NCI-H460 (cell line): ENCODE results near the gene FSIP1. TPM values are rescaled to one million over a fixed set of nuclear protein-coding genes. Genes with fewer than 3 reads are reported as not detected.

Experiments
- DNase-seq: peaks from one replicate; pipeline ENCODE4 v3.0.0-alpha.2; 2016; ENCODE audit warnings: low read depth; ENCODE audit errors: extremely low read depth
- total RNA-seq: library from RNA; depleted of rRNA; stranded (reverse); fragments of >200 nt; shearing (Covaris generic); gene quantifications from 2 replicates; pipeline ENCODE4 v1.2.3, GENCODE V29; 2014

FSIP1 gene
- total RNA-seq, 1 experiment from 2014 or later: 0.52 TPM

DNA sequence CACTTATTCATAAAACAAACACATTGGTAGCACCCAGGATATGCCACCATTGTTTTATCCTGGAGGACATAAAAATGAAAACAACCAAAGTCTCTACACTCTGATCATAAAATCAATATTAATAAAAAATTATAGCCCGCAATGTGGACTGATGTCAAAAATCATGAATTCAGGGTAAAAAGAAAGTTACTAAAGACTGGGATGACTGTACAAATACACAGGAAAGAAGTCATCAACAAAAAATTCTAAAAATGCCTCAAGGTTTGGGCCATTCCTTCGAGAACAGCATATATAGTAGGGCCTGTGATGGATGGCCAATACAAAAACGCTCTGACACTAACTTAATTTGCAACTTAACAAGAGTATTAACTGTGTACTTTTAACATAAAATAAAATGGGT, 125.0 kb downstream of the FSIP1 start:
- no peak for DNase-seq

DNA sequence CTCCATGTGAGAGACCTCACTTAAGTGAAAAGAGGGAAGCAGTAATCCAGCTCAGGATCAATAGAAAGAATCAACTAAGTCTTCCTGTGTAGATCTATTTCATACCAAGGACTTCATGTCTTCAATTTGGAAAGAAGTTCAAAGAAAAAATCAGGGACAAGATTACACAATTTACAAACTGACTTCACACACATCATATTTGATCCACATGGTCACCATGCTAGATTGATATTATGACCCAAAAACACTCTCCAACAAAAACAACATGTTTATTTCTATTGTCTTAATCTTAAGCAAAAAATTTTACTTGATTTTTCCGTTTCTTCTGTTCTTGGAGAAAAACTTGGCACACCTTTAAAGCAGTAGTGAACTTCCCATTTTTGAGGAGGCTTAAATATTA, 125.5 kb downstream of the FSIP1 start:
- DNase-seq: no peak

GRCh38 chr15:39654304-39654703, 128.3 kb downstream of the FSIP1 start:
- no peak for DNase-seq

- no peak for DNase-seq
Observed at GRCh38 chr15:39651881-39652280, 130.8 kb downstream of the FSIP1 start.

DNA sequence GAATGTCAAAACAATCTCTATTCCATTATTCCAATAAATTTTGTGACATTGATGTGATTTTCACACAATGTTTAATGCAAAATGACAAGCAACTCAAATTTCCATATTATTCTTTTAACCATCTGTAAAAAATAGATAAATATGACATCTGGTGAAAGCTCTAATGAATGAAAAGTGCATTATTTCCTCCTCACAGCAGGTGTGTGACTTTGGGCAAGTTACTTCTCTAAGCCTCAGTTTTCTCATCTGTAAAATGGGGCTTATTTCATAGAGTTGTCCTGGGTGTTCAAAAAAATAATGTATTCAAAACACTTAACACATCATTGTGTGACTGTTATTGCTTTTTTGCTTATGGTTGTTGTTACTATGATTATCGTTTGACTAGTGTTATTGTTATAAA, 131.3 kb downstream of the FSIP1 start:
- no peak for DNase-seq

DNA sequence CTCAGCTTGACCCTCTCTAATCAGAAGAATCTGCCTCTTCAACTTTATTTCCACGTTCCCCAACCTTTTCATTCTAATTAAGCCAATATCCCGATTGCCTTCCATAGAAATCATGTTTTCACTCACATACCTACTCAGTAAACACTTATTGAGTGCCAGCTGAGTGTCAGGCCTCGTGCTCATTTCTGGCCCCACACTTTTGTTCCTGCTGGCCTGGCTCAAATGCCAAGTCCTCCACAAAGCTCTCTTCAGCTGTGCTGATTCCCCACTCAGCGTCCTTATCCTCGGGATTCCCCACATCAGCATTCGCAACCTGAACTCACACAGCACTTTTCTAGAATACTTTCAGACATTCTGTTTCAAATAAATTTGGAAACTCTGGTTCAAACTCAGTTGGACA, 132.9 kb downstream of the FSIP1 start:
- DNase-seq: no peak

DNA sequence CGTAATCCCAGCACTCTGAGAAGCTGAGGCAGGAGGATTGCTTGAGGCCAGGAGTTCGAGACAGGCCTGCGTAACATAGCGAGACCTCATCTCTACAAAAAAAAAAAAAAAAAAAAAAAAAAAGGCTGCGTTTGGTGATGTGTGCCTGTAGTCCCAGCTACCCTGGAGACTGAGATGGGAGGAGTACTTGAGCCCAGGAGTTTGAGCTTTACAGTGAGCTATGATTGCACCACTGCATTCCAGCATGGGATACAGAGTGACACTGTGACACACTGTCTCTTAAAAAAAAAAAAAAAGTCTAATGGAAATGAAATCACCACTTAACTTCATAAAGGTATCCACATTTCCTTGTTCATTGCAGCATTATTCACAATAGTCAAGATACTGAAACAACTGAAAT, 136.2 kb downstream of the FSIP1 start:
- DNase-seq: no peak

DNA sequence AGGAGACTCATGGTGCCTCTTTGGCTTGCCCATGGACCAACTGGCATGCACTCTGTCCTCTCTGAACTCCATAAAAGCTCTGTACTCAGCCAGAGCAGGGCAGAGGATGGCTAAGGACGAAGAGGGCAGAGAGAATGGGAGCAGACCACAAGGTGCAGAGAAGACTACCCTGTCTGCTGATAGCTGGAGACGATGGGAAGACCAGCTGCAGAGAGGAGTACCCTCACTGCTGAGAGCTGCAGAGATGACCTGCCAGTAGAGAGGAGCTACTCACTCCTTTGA, 136.7 kb downstream of the FSIP1 start:
- no peak for DNase-seq

- no peak for DNase-seq
Observed at GRCh38 chr15:39645138-39645975, 137.3 kb downstream of the FSIP1 start.

DNA sequence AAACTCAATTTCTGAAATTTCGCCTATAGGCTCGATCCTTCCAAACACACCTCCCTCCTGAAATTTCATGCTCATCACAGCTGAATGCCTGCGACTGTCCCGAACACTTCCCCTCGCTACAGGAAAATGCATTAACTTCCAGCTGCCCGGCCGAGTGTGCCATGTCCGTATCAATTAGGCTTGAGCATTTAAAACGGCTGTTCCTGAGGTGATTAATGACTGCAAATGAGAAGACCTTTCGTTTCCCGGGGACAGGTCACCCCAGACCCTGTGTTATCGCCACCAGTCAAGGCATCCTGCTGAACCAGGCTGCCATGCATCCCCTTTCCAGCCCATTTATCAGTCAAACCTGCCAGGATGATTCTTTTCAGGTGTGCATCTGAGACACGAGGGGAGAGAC, 138.5 kb downstream of the FSIP1 start:
- DNase-seq: no peak

GRCh38 chr15:39643727-39644126, 138.9 kb downstream of the FSIP1 start:
- no peak for DNase-seq

DNA sequence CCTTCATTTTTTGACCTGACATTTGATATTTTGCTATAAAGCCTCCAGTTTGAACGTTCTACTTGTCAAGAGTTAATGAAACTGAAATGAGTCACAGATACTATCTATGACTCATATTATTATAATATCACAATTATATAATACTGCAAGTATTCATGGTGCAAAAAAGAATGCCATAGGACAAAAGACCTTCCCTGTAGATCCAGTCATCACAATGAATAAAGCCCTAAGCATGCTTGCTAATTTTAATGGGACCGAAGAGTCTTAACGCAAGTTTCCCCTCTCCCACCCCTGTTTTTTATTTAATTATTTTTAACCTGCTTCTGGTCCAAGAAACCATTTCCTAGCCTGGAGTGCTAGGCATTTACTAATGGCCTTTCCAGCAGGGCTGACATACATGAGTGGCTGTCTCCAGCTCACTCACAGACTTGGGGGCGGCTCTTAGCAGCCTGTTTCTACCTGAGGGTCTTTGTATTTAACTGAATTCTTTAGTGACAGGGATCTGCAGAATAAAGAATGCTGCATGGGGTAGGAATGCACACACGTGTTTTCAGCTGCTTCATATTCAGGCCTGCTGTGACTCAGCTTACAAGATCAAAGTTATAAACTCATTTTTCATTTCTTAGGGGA, 140.5 kb downstream of the FSIP1 start:
- no peak for DNase-seq

- no peak for DNase-seq
Observed at GRCh38 chr15:39641191-39641889, 141.3 kb downstream of the FSIP1 start.

DNA sequence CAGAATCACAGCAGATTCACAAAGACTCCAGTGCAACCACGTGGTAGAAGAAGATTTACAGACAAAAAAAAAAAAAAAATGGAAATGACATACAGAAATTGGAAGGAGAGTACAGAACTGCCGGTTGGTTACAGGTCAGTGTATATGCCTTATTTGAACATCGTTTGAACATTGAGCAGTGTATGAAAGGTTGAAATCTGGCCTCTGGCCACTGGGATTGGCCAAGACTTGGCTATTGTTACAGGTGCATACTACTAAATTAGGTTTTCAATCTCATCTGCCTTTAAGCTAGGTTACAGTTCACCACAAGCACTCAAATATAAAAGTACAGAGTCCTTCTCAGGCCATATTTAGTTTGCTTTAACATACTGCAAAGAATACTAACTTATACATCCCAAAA, 142.0 kb downstream of the FSIP1 start:
- no peak for DNase-seq

GRCh38 chr15:39639037-39639436, 143.6 kb downstream of the FSIP1 start:
- DNase-seq: no peak

GRCh38 chr15:39638041-39638440, 144.6 kb downstream of the FSIP1 start:
- DNase-seq: no peak

- DNase-seq: no peak
Observed at GRCh38 chr15:39631357-39631756, 151.3 kb downstream of the FSIP1 start.

DNA sequence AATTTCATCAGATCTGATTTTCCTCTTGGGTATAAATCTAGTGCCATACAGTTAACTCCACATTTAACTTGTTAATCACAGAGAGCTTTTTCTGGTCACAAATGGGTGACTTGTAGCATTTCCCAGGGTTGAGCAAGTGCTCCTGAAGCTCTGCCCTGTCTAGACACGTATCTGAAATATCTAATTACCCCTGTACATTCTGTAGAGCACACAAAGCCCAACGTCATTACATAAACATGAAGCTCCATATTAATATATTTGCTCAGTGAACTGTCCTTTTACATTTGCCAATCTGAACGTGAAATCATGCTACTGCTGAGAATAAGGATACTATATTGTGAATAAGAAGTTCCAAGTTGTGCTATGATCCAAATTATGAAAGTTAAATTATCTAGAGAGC, 152.7 kb downstream of the FSIP1 start:
- no peak for DNase-seq

- no peak for DNase-seq
Observed at GRCh38 chr15:39629371-39629770, 153.3 kb downstream of the FSIP1 start.

DNA sequence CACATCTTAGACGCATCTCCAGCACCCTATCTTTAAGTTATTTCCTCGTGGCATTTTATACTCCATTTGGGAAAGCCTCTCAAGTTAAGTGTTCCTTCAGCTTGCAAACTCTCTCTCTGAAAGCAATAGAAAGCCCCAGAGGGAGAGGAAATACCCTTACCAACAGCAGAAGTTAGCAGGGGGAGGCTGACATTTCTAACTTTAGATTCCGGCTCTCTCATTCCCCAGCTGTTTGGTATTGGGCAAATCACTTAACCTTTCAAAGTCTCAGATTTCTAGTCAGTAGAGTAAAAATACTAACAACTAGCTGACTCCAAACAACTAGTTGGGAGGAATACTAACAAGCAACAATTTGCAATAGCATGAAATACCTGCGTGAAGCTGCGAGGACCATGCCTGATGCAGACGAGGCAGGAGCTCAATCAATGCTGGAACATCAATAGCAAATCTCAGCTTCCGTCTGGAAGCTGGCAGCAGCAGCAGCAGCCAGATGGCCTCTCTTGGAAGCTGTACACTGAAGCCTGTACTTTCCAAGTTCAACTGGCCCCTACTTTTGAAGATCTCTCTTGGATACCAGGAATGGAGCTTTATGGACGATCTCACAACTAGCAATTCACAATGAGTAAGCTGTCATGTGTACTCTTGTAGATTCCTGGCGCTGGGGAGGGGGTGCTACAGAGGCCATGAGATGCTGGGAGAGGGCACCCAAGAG, 153.9 kb downstream of the FSIP1 start:
- DNase-seq: no peak

DNA sequence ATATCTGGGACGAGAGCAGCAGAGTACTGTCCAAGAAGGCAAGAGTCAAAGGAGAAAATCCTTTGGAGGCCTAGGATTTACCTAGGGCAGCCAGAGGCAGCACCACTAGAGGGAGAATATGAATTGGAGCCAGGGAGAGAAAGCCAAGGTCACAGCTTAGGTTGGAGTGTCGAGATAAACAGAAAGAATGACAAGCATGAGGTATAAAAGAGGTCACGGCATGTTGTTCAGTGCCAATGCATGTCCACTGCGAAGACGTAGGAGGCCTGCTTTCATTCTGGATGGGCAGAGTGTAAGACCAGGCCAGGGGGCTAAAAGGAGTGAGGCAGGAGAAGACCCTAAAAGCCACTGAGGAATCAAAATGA, 154.5 kb downstream of the FSIP1 start:
- DNase-seq: no peak
